CD4-positive, alpha-beta T cell treated with Interferon alpha-2 for 1 hour (primary cell): ENCODE measurements around the gene ARAP1.

Experiments used
- DNase-seq, 2 donors: peaks; one replicate each; pipeline ENCODE4 v3.0.0-alpha.2; 2020 to 2022

ARAP1 gene

DNA sequence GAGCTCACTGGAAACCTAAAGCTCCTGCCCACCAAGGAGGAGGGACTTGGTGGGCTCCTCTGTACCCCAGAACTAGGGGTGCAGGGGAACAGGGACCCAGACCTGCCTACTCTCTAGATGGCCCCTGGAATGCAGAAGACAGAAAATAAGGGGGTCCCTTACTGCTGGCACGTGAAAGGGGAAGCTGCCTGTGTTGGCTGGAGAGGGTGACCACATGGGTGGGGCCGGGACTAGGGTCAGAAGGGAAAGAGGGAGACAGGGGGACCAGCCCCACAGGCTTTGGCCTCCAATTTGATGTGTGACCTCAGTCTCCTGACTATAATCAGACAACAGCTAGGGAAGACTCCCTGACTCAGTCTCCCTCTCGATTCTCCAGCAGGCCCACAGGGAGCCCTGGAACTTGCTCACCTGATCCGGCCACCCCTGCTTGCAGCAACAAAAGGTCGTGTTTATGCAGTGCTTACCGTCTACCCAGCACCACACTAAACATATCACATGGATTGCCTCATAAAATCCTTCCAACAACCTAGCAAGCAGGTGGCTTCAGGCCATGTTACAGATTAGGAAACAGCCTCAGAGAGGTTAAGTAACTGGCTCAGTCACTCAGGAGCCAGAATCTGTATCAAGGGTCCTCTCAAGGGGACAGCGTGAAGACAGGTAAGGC, 10.2 kb downstream of the ARAP1 start:
- no peak for DNase-seq

DNA sequence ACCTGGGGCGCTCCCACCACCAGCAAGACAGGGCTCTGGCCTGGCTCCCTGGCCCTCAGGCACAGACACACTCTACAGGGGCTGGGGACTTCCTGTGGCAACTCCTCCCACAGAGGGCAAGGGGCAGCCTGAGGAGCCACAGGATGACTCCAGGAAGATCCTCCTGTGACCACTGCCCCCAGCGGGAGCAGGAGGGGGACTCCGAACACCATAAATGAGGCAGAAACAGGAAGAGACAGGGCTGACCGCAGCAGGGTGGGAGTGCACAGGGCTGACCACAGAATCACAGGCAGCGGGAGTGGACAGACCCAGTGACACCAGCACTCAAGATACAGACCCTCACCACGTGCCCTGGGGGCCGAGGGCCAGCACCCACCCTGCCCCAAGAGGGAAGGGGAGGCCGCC, 10.8 kb downstream of the ARAP1 start:
- peak in 1 of 2 donors; percentile 44 for DNase-seq

DNA sequence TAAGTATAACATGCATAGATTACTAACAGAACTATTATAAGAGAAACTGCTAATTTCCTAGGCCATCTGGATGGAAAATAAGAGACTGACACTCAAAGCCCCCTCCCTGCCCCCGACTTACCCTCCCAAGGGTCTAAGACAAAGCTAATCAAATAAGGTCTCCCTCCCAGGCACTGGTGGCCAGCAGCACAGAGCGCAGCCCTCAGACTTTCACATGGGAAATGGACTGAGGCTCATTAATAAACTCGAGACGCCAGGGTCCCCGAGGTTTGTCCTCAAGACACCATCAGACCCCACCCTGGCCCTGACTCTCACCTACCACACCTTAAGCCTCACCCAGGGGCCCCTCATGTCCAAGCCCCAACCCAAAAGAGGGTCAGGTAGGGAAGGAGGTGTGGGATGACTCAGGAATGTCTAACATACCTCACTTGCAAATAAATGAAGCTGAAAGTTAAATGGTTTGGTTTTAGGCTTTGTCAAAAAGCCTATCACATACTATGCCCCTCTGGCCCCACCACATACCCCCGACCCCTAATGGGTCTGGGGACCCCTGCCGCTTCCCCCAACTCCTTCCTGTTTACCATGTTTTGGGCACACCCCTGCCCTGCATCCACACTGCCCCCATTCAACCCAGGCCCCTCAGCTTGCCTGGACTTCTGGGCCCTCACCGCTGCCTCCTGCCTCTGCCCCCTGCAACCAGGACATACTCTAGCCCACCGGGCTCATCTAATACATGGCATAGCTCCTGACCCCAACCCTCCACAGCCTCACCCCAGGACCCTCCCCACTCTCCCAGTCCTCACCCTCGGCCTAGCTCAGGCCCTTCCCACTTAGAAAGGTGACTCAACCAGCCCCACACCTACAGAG, 11.4 kb downstream of the ARAP1 start:
- no peak for DNase-seq

DNA sequence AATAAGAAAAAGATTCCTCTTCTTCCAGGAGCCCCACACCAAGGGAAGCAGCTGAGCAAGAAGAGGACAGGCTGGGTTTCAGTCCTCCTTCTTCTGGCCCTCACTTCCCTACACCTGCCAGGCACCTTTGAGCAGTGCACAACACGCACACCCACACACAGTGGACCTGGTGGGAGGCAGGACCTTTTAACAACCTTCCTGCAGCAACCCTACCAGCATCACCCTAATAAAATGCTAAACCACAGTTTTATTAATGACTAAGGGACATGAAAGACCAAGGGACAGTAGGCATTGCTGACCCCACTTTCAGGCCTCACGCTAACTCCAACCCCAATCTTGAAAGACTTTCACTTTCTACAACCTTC, 12.2 kb downstream of the ARAP1 start:
- no peak for DNase-seq

DNA sequence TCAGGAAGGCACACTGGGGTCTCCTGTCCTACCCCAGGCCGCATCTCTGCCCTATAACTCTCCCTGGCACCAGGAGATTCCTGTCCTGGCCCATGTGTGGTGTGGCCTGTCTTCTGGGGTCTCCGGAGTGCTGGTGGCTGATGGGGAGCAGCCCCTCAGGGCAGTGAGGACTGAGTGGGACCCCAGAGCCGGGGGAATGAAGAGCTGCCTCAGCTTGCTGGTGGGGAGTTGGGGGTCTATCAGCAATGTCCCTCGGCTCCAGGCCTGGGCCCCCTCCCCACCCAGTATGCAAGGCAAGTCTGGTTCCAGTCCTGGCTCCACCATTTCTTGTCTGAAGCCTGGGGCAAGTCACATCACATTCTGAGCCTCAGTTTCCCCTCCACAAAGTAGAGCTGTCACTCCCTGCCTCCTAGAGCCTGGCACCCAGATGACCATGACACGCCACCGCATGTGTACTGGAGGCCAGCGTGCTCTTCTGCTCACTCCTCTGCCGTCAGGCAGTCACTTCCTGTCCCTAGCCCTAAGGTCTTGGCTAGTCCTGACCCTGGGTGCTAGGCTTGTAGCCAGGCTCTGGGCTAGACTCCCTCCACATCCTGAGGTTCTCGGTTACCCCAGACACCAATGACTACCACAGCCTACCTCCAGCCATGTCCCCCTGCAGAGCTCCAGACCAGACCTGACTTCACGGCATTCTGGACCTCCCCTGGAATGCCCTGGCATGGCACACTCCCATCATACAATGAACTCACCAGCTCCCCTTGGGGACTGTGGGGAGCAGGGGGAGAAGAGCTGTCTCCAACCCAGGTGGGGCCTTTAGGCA, 12.8 kb downstream of the ARAP1 start:
- DNase-seq = no peak

DNA sequence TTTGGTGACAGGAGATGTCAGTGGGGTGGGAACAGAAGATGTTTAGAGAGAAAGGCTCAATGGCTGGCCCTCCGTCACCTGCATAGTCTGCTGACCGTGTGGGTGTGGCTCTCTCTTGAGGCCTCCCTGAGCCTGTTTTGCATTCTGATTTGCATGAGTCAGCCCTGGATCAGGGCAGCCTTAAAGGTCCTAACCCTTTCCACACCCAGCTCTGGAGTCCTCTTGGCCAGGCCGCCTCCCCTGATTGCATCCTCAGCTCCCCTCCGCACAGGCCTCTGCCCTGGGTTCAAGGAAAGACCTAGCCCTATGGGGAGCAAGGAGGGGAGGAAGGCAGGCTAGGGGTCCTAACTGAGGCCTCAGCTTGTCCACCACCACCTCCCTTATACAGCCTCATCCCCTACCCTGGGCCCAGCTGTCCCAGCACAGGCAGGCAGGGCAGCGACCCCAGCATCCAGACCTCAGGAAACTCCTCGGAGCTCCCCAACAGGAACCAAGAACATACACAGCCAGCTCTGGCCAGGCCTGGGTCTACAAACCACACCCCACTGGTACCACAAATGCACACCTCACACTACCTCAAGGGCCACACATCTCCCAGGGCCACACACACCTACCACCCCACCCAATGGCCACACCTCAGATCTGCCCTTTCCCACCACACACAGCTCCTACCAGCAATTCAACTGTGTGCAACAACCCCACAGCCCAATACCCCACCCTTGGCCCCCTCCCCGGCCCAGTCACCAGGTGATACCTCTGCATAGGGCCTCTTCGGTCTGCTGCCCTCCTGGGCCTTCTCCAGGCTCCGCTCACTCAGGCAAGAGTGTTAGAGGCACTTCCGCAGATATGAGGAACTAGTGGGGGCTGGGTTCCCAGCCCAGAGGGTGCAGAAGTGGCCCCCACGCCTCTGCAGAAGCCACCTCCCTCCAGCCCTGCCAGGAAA, 13.7 kb downstream of the ARAP1 start:
- DNase-seq = peak in 1 of 2 donors; percentile 66

DNA sequence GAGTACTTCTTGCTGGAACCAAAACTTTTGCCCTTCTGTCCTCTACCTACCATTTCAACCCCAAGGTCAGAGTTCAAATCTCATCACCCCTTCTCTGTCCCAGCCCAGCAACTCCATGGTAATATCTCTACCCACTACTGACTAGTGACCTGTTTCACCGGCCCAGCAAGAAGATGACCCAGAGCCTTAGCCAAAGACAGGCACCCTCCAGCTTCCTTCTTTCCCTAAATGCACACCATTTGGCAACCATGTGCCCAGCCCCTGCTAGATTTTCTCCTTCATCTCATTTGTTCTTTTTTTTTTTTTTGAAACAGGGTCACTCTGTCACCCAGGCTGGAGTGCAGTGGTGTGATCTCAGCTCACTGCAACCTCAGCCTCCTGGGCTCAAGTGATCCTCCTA, 14.9 kb downstream of the ARAP1 start:
- DNase-seq = no peak

DNA sequence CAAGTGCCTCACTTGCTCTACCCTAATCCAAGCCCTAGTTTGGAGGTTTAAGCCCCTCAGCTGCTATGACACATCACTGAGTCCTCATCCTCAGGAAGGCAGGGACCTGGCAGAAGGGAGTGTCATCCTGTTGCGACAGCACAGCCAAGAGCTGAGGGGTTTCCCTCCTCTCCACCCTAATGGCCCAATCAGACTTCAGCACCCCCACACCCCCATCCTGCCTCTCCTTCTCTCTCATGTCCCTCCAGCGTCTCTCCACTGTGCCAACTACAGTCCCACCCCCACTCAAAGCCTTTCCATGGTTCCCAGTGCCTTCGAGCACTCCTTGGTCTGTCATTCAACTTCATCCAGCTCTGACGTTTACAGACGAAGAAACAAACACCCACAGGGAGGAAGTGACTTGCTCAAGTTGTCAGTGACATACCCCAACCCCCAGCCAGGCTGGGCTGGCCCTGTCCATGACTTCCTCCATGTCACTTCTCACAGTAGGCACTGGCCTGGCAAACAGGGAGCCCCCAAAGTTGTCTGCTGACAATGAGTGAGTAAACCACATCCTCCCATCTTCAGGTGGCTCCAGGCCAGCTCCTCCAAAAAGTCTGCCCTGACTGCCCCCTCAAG, 15.6 kb downstream of the ARAP1 start:
- peak; percentile 78 to 82 for DNase-seq

DNA sequence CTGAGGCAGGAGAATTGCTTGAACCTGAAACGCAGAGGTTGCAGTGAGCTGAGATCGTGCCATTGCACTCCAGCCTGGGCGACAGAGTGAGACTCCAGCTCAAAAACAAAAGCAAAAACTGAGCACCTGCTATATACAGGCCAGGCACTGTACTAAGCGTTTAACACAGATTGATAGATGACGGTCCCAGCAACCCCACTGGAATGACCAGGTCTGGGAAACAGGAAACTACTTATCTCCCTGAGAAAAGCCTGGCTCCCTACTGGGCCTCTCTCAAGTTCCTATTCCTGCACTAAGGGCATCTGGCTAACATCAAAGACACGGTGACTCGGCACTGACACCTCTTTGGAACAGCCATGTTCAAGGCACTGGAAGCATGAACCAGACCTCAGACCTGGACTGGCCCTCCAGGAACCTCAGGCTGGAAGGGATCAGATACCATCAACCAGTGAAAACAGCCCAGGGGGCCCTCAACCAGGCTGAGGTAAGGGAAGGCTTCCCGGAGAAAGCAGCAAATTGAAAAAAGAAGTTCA, 16.6 kb downstream of the ARAP1 start:
- no peak for DNase-seq

DNA sequence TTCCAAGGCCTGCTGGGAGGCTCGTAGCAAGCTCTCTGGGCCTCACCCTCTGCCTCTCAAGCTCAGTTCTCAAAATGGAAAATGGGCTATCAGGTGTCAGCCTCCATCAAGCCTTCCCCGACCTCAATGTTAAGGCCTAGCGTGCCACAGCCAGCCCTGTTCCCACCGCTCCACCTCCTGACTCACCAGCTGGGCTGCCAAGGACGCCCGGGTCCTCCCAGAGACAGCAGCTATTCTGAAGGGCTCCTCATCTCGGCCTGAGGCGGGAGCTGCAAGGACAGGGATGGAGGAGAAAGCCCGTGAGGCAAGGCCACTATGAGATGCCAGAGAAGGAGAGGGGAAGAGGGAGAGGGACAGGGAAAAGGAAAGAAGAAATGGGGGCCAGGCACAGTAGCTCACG, 19.9 kb downstream of the ARAP1 start:
- DNase-seq = no peak

DNA sequence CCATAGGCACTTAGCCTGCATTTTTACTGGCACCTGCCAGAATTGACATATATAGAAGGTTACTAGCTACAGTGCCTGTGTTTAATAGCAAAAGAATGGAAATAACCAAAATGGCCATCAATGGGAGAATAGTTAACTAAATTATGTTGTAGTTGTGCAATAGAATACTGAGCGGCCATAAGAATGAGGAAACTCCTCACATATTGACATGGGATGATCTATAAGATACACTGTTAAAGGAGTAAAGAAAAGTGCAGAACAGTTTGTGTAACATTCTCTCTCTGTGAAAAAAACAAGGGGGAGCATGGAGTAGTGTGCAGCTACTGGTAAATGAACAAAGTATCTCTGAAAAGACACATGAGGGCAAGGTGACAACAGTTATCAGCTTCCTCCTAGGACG, 21.5 kb downstream of the ARAP1 start:
- DNase-seq = no peak

DNA sequence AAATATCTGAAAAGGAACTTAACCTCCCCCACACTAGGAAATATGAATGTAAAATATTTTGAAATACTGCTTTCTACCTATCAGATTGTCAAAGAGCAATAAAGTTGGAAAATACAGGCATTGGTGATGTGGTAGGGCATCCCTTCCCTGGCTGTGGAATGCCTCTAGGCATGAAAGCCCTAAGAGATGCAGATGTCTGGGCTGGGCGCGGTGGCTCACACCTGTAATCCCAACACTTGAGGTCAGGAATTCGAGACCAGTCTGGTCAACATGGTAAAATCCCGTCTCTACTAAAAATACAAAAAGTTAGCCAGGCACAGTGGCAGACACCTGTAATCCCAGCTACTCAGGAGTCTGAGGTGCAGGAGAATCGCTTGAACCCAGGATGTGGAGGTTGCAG, 22.0 kb downstream of the ARAP1 start:
- no peak for DNase-seq

DNA sequence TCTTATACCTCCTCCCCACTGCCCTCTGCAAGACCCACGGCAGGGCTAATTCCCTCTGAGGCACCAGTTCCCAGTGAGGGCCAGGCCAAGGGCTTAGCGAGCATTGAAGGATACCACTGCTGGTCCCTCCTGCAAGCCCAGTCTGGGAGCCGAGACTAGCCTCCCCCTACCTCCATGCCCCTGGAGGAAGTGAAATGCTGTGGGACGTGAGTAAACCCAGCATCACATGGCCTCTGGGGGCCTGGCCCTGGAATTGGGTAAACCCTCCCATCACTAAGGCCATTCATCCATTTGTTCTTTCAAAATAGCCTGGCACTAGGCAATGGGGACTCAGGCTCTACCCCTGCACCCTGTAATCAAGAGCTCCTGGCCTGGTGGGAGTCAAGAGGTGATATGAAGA, 24.7 kb downstream of the ARAP1 start:
- no peak for DNase-seq

DNA sequence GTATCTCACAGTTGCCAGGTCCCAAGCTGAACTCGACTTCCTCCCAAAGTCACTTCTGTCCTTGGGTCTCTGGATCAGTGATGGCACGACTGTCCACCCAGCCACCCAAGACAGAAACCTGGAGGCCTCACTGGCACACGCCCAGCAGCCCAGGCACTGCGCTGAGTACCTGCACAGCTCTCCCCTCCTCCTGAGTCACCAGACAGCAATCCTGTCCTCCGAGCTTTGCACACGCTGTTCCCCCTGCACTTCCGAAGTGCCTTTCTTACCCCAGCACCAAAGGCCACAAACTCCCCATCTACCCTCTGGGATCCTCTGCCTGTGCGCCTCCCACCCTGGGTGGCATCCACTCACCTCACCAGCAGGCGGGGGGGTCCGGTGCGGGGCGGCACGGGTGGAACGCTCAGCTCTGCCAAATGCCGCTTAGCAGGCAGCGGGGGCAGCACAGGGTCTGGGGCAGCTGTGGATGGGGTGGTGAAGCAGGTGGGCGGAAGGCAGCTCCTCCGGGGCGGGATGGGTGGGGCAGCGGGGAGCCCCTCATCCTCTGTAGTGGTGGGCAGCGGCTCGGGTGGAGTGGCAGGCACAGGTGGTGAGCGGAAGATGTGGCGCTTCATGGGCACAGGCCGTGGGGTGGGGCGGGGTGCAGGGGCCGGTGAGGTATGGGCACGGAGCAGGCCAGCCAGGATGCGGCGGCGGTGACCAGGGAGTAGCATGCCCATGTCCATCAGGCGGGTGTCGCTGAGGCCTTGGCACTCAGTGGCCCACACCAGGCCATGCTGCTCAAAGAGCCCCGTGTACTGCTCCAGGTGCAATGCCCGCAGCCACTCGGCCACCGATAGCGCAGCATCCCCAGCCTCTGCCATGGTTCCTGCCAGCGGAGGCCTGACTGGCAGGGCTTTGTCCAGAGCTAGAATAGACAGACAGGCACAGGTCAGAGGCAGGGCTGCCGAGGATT, 25.7 kb downstream of the ARAP1 start:
- DNase-seq = no peak

DNA sequence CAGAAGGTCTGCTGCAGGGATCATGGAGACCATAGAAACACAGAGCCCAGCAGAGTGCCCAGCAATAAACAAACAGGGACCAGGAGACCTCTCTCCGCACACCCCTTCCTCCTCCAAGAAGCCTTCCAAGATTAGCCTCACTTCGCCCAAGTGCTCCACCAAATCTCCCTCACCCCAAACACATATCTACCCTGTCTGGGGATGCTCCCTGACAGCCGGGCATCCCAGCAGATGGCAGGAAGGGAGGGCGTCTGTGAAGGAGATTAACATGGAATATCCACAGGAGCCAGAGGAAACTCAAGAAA, 26.5 kb downstream of the ARAP1 start:
- no peak for DNase-seq

DNA sequence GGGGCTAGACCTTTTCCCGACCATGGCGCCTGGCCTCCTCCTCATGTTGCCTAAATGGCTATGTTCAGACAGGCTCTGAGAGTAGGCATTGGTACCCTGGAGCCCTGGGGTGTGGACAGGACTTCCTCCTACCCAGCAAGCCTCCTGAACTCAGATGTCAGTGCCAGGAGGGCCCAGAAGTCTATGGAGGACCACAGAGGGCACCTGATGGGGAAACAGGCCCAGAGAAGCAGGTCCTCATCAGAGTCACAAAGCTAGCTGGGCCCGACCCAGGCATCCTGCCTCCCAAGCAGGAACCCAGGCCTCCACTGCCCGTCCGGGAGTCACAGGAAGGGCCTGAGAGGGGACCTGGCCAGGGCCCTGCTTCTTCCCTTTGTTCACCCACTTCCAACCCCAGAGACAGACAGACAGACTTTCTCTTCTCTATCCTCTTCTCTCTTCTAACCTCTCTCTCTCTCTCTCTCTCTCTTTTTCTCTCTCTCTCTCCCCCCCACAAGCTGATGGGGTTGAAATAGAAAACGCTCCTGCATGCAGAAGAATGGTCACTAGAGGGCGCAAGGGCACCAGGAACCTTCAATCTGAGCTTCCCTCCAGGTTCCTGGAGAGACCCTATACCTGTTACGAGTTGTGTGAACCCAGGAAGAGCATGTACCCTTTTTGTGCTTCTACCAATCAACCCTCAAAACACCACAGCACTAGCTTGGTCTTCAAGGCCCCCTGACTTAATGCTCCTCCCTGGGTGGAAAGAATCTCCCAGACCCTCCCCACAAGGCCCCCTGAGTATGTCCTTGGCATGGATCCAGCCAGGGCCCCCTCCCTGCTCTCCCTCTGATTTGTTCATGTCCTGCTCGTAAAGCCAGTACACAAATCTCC, 27.1 kb downstream of the ARAP1 start:
- DNase-seq = peak; percentile 86 to 91

DNA sequence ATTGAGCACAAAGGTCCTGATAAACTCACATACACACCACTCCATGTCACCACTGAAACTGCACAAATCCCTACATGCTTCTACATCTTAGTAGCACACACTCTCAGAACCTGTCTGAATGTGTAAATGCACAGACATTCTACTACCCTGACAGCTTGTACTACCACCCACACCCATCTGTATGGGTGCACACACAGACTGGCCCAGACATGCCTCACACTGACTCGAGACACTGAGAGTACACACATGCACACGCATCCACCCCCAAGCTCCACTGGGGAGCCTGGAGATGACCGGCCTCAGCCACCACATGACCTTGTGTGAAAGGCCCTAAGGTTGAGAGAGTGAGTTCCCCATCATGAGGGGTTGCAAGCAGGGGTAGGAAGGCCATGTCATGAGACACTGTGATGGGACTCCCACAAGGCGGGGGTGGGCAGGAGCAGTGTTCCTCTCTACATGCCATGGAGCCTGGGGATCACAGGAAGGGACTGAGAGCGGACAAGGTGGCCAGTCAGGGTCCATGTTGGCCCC, 28.1 kb downstream of the ARAP1 start:
- DNase-seq = no peak

DNA sequence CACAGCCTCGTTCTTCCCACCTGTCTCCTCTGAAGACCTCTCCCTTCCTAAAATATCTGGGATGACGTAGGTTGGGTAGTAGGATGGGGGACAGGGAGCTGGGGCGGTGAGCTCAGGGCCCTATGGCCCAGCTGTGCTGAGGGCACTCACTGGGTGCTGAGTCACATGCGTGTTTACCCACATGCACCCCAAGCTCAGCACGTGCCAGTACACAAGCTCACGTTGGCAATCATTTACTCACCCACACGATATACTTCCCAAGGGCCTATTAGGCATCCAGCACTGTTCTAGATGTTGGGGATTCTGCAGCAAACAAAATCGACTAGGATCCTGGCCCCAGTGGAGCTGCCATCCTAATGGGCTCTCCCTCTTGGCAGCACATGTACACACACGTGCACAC, 28.7 kb downstream of the ARAP1 start:
- no peak for DNase-seq

DNA sequence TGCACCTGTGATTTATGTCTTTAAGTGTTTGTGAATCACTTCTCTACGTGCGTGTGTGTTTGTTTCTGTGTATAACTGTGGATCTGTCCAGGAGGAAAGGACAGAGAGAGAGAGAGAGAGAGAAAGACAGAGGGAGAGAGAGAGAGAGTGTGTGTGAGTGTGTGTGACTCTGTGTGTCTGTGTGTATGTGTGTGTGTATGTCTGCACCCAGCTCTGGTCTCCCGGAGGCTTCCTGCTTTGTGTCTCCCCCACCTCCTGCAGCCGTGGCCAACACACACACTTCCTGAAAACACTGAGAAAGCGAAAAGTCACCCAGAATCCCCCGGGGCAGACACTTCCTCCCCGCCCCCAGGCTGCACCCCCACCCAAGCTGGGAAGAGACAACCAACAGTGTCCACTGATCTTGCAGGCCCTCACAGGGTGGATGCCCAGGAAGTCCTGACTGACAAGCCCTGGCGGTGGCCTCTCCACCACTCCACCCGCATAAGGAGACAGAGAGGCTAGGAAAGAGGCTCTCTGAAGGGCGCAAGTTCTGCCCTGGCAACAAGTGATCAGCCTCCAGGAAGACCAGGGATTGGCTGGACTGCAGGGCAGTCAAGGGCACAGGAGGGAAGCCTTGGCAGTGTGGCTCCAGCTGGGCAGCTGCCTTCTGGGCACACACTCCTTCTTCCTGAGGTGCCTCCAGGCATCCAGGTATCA, 30.0 kb downstream of the ARAP1 start:
- peak; percentile 89 to 90 for DNase-seq
